ENCODE results near the gene KRTAP10-12. TPM values are rescaled to one million over a fixed set of nuclear protein-coding genes. Genes with fewer than 3 reads are reported as not detected.
A peak's percentile ranks its signal among the peaks of the same experiment; 100 is the strongest.

The KRTAP10-12 gene
- total RNA-seq, 6 donors from 2014 or later, result not detected

- ATAC-seq (ENCODE audit: low FRiP score in 2 of 2) (no peak), DNase-seq (peak in 1 of 2 donors; percentile 37)
- H3K27me3 ChIP-seq, result peaks cover 0 to 62% (median 37%) of the 10 kb centered on the region in 4 donors
- H3K36me3 ChIP-seq, result no peaks in the 10 kb centered on the region
- peaks cover 0 to 7% (median 0%) of the 10 kb centered on the region in 4 donors for H3K9me3 ChIP-seq
- no peak overlapping the region for H3K27ac ChIP-seq
- peaks cover 0 to 43% (median 14%) of the 10 kb centered on the region in 4 donors for H3K4me1 ChIP-seq
- WGBS, 2 donors, result 6 to 19% methylated on average over 5 to 16 of the region's 20 CpGs
- TF ChIP-seq POLR2AphosphoS5 (IDR thresholded peaks at IDR 0.05) (no peak), POLR2A (IDR thresholded peaks at IDR 0.05) (no peak)
- no peak overlapping the region for H3K4me3 ChIP-seq
These were observed 13.9 kb downstream of the KRTAP10-12 start for GRCh38 chr21:44710756-44711326.

- Histone ChIP-seq H3K27me3 (peaks cover 0 to 56% (median 33%) of the 10 kb centered on the region in 4 donors), H3K27ac (no peak within 1 kb of the TSS), H3K4me1 (peaks cover 0 to 43% (median 14%) of the 10 kb centered on the region in 4 donors), H3K4me3 (no peak within 1 kb of the TSS), H3K9me3 (peaks cover 0 to under 1% (median 0%) of the 10 kb centered on the region in 4 donors), H3K36me3 (no peaks in the 10 kb centered on the region)
- TF ChIP-seq CTCF (IDR thresholded peaks at IDR 0.05), result no peak
- no peak for TF ChIP-seq POLR2A (IDR thresholded peaks at IDR 0.05)
- TF ChIP-seq EP300 (IDR thresholded peaks at IDR 0.05), result no peak
- TF ChIP-seq POLR2AphosphoS5 (IDR thresholded peaks at IDR 0.05), result no peak
- peak in 1 of 2 donors; percentile 83 for DNase-seq
- ATAC-seq (ENCODE audit: low FRiP score in 2 of 2), result no peak
- WGBS, 2 donors, result 5 to 7% methylated on average over 4 to 24 of the region's 41 CpGs
These were observed 14.6 kb downstream of the KRTAP10-12 start, which contains the start of gene TSPEAR for GRCh38 chr21:44711327-44712202. Gene TSPEAR, minus strand, starts transcription at chr21:44711572. Its CDS starts 58 bp downstream, at chr21:44711514.

- ATAC-seq (ENCODE audit: low FRiP score in 2 of 2) (no peak), DNase-seq (no peak)
- WGBS, 2 donors, result 17 to 24% methylated on average over 12 to 22 of the region's 22 CpGs
These were observed 15.4 kb downstream of the KRTAP10-12 start for GRCh38 chr21:44712203-44713028.

GRCh38 chr21:44713130-44713529, 16.2 kb downstream of the KRTAP10-12 start:
- Histone ChIP-seq H3K27me3 (peaks cover 0 to 44% (median 26%) of the 10 kb centered on the region in 4 donors), H3K4me1 (peaks cover 0 to 32% (median 14%) of the 10 kb centered on the region in 4 donors), H3K36me3 (no peaks in the 10 kb centered on the region), H3K4me3 (no peak overlapping the region), H3K27ac (no peak overlapping the region), H3K9me3 (no peaks in the 10 kb centered on the region)
- WGBS, 2 donors, result 67 to 80% methylated on average over 4 to 9 of the region's 9 CpGs
- no peak for DNase-seq
- no peak for ATAC-seq (ENCODE audit: low FRiP score in 2 of 2)
- TF ChIP-seq EP300 (IDR thresholded peaks at IDR 0.05) (no peak), POLR2AphosphoS5 (IDR thresholded peaks at IDR 0.05) (no peak), CTCF (IDR thresholded peaks at IDR 0.05) (no peak), POLR2A (IDR thresholded peaks at IDR 0.05) (no peak)

More at GRCh38 chr21:44712203-44713028, 15.4 kb downstream of the KRTAP10-12 start:
- no peaks in the 10 kb centered on the region for H3K36me3 ChIP-seq
- H3K4me1 ChIP-seq, result peaks cover 0 to 34% (median 14%) of the 10 kb centered on the region in 4 donors
- TF ChIP-seq CTCF (IDR thresholded peaks at IDR 0.05) (no peak), EP300 (IDR thresholded peaks at IDR 0.05) (no peak), POLR2A (IDR thresholded peaks at IDR 0.05) (no peak), POLR2AphosphoS5 (IDR thresholded peaks at IDR 0.05) (no peak)
- peaks cover 0 to 47% (median 27%) of the 10 kb centered on the region in 4 donors for H3K27me3 ChIP-seq
- no peak overlapping the region for H3K4me3 ChIP-seq
- H3K27ac ChIP-seq, result no peak overlapping the region
- H3K9me3 ChIP-seq, result no peaks in the 10 kb centered on the region

All from upper lobe of left lung (tissue), 6 donors.